CD4-positive, alpha-beta T cell treated with Interleukin-15 for 1 hour (primary cell): ENCODE results near the gene TICAM1.
"Not testable (repeated sequence)": the region's sequence is repeated elsewhere in the genome, so short reads cannot be mapped to it uniquely, and the experiment has no call there.

Source experiments
- DNase-seq: peaks from one replicate; pipeline ENCODE4 v3.0.0-alpha.2; 2020

TICAM1 gene

GRCh38 chr19:4803736-4804695, 27.5 kb downstream of the TICAM1 start:
- DNase-seq: peak; percentile 57

- DNase-seq: no peak
Observed at GRCh38 chr19:4802711-4803110, 28.8 kb downstream of the TICAM1 start.

GRCh38 chr19:4801085-4801619, 30.4 kb downstream of the TICAM1 start:
- no peak for DNase-seq

- no peak for DNase-seq
Observed at GRCh38 chr19:4800591-4801081, 30.9 kb downstream of the TICAM1 start.

- no peak for DNase-seq
Observed at GRCh38 chr19:4795400-4795799, 36.1 kb downstream of the TICAM1 start.

- no peak for DNase-seq
Observed at GRCh38 chr19:4794971-4795370, 36.5 kb downstream of the TICAM1 start.

GRCh38 chr19:4793278-4793677, 38.2 kb downstream of the TICAM1 start:
- not testable (repeated sequence) for DNase-seq

GRCh38 chr19:4792866-4793195, 38.7 kb downstream of the TICAM1 start:
- not testable (repeated sequence) for DNase-seq

GRCh38 chr19:4792019-4792865, 39.3 kb downstream of the TICAM1 start:
- not testable (repeated sequence) for DNase-seq

- peak; percentile 100 for DNase-seq
Observed at GRCh38 chr19:4791183-4792018, 40.1 kb downstream of the TICAM1 start, which contains the start of gene FEM1A. Gene FEM1A (plus strand): TSS chr19:4791734. CDS start chr19:4791855, 121 bp downstream.

GRCh38 chr19:4786412-4787016, 45.0 kb downstream of the TICAM1 start:
- not testable (repeated sequence) for DNase-seq

GRCh38 chr19:4781801-4782200, 49.7 kb downstream of the TICAM1 start:
- DNase-seq: no peak

GRCh38 chr19:4780860-4781259, 50.7 kb downstream of the TICAM1 start:
- no peak for DNase-seq

GRCh38 chr19:4778124-4778523, 53.4 kb downstream of the TICAM1 start:
- DNase-seq: not testable (repeated sequence)

GRCh38 chr19:4776436-4777211, 54.9 kb downstream of the TICAM1 start:
- no peak for DNase-seq

GRCh38 chr19:4775627-4776152, 55.8 kb downstream of the TICAM1 start:
- DNase-seq: no peak

GRCh38 chr19:4774136-4774535, 57.4 kb downstream of the TICAM1 start:
- DNase-seq: no peak

GRCh38 chr19:4773047-4773640, 58.4 kb downstream of the TICAM1 start:
- no peak for DNase-seq

- no peak for DNase-seq
Observed at GRCh38 chr19:4772566-4772965, 58.9 kb downstream of the TICAM1 start.
